Testis (tissue), 2 donors: Measurements from ENCODE around the gene PLCL2.

Experiments
- POLR2A ChIP-seq: fragments of 450-650 bp; IDR thresholded peaks from one replicate; pipeline ENCODE4 v1.6.1; 2017; ENCODE audit warnings: antibody characterized with exemption, mild to moderate bottlenecking, moderate library complexity
- TF ChIP-seq, protein P1 (sequence below), 3 experiments: fragments of 450-650 bp in 2 of 3; fragments of 200-600 bp in 1 of 3; sonication (generic) in 1 of 3; IDR thresholded peaks; one replicate each; pipeline ENCODE4 v1.5.1; 2016 to 2019; ENCODE audit warnings: antibody characterized with exemption in 3 of 3, mild to moderate bottlenecking in 2 of 3, moderate library complexity in 1 of 3

DNA sequence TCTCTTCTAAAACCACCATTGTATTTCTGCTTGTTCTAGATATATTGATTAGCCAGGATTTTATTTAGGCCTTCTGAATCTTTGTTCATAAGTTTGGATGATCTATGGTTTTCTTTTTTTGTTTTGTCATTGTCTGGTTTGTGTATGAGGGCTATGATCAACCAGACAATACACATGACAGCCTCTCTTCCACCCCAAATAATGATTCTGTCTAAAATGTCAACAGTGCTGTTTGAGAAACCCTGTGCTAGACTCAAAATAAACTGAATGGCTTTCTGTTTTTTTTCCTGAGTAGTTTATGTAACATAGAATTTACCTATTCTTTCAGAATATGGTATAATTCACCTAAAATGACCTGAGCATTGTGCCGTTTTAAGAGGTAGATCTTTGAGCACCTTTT, 66.1 kb downstream of the PLCL2 start:
- TF ChIP-seq, protein P1, sequence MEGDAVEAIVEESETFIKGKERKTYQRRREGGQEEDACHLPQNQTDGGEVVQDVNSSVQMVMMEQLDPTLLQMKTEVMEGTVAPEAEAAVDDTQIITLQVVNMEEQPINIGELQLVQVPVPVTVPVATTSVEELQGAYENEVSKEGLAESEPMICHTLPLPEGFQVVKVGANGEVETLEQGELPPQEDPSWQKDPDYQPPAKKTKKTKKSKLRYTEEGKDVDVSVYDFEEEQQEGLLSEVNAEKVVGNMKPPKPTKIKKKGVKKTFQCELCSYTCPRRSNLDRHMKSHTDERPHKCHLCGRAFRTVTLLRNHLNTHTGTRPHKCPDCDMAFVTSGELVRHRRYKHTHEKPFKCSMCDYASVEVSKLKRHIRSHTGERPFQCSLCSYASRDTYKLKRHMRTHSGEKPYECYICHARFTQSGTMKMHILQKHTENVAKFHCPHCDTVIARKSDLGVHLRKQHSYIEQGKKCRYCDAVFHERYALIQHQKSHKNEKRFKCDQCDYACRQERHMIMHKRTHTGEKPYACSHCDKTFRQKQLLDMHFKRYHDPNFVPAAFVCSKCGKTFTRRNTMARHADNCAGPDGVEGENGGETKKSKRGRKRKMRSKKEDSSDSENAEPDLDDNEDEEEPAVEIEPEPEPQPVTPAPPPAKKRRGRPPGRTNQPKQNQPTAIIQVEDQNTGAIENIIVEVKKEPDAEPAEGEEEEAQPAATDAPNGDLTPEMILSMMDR (IDR thresholded peaks at IDR 0.05) = no peak
- no peak for TF ChIP-seq POLR2A
